Measurements from ENCODE around the gene GOLIM4. TPM values are rescaled to one million over a fixed set of nuclear protein-coding genes. Genes with fewer than 3 reads are reported as not detected.

Gene GOLIM4
- polyA plus RNA-seq, 1 donor from 2014 or later = 3.2 TPM

DNA sequence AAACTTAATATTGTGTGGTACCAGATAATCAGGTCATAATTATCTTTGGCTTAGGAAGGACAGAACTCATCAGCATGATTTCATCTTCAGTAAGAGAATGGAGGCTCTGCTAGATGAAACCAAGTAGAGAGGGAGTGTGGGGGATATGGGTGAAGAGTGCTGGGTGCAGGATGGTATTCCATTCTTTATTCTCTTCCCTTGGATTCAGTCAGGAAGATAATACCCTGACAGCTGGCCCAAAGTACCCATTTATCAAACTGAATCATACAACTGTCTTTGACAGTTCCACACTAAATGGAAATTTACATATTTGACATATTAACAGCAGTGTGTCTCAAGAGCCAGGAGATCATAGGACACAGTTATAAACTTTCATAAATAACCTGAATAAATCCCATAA, 44.7 kb downstream of the GOLIM4 start:
- TF ChIP-seq SMC3 (conservative IDR thresholded peaks at IDR 0.05; ENCODE audit: poor library complexity) (no peak), TAF1 (IDR thresholded peaks at IDR 0.05; ENCODE audit: low read depth) (no peak), EZH2 (IDR thresholded peaks at IDR 0.05; ENCODE audit: borderline replicate concordance, insufficient read depth, low read length, poor library complexity, severe bottlenecking) (no peak), MXI1 (conservative IDR thresholded peaks at IDR 0.05; ENCODE audit: poor library complexity, severe bottlenecking) (no peak), EP300 (conservative IDR thresholded peaks at IDR 0.05; ENCODE audit: poor library complexity, severe bottlenecking) (peak; percentile 29), POLR2AphosphoS5 (IDR thresholded peaks at IDR 0.05) (no peak), RAD21 (conservative IDR thresholded peaks at IDR 0.05) (no peak)
- TF ChIP-seq, protein P1, sequence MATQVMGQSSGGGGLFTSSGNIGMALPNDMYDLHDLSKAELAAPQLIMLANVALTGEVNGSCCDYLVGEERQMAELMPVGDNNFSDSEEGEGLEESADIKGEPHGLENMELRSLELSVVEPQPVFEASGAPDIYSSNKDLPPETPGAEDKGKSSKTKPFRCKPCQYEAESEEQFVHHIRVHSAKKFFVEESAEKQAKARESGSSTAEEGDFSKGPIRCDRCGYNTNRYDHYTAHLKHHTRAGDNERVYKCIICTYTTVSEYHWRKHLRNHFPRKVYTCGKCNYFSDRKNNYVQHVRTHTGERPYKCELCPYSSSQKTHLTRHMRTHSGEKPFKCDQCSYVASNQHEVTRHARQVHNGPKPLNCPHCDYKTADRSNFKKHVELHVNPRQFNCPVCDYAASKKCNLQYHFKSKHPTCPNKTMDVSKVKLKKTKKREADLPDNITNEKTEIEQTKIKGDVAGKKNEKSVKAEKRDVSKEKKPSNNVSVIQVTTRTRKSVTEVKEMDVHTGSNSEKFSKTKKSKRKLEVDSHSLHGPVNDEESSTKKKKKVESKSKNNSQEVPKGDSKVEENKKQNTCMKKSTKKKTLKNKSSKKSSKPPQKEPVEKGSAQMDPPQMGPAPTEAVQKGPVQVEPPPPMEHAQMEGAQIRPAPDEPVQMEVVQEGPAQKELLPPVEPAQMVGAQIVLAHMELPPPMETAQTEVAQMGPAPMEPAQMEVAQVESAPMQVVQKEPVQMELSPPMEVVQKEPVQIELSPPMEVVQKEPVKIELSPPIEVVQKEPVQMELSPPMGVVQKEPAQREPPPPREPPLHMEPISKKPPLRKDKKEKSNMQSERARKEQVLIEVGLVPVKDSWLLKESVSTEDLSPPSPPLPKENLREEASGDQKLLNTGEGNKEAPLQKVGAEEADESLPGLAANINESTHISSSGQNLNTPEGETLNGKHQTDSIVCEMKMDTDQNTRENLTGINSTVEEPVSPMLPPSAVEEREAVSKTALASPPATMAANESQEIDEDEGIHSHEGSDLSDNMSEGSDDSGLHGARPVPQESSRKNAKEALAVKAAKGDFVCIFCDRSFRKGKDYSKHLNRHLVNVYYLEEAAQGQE (IDR thresholded peaks at IDR 0.05; ENCODE audit: borderline replicate concordance) = peak; percentile 24
- TF ChIP-seq, protein P2, sequence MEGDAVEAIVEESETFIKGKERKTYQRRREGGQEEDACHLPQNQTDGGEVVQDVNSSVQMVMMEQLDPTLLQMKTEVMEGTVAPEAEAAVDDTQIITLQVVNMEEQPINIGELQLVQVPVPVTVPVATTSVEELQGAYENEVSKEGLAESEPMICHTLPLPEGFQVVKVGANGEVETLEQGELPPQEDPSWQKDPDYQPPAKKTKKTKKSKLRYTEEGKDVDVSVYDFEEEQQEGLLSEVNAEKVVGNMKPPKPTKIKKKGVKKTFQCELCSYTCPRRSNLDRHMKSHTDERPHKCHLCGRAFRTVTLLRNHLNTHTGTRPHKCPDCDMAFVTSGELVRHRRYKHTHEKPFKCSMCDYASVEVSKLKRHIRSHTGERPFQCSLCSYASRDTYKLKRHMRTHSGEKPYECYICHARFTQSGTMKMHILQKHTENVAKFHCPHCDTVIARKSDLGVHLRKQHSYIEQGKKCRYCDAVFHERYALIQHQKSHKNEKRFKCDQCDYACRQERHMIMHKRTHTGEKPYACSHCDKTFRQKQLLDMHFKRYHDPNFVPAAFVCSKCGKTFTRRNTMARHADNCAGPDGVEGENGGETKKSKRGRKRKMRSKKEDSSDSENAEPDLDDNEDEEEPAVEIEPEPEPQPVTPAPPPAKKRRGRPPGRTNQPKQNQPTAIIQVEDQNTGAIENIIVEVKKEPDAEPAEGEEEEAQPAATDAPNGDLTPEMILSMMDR (IDR thresholded peaks at IDR 0.05; ENCODE audit: poor library complexity, severe bottlenecking) = no peak
- no peaks in the 10 kb centered on the region for H3K27me3 ChIP-seq (ENCODE audit: insufficient read depth, low read depth, low read length)
- H3K4me3 ChIP-seq (ENCODE audit: low read length) = no peak overlapping the region
- H3K9me3 ChIP-seq (ENCODE audit: low read length) = no peaks in the 10 kb centered on the region
- H2AFZ ChIP-seq (ENCODE audit: low read depth, low read length) = no peak overlapping the region
- H3K79me2 ChIP-seq (replicated peaks; ENCODE audit: insufficient read depth, low read length) = no peaks in the 10 kb centered on the region
- no peak overlapping the region for H3K9ac ChIP-seq (ENCODE audit: low read length)
- H3K36me3 ChIP-seq (ENCODE audit: insufficient read depth, low read length) = no peaks in the 10 kb centered on the region
- no peaks in the 10 kb centered on the region for H3K9me2 ChIP-seq (ENCODE audit: insufficient read depth, low read length)
- H3K4me2 ChIP-seq (ENCODE audit: low read length) = no peak overlapping the region
- no peaks in the 10 kb centered on the region for H4K20me1 ChIP-seq (ENCODE audit: insufficient read depth)
- no peaks in the 10 kb centered on the region for H3F3A ChIP-seq (ENCODE audit: insufficient read depth, low read length, poor library complexity, severe bottlenecking)
- no peak overlapping the region for H3K27ac ChIP-seq (ENCODE audit: low read length)

DNA sequence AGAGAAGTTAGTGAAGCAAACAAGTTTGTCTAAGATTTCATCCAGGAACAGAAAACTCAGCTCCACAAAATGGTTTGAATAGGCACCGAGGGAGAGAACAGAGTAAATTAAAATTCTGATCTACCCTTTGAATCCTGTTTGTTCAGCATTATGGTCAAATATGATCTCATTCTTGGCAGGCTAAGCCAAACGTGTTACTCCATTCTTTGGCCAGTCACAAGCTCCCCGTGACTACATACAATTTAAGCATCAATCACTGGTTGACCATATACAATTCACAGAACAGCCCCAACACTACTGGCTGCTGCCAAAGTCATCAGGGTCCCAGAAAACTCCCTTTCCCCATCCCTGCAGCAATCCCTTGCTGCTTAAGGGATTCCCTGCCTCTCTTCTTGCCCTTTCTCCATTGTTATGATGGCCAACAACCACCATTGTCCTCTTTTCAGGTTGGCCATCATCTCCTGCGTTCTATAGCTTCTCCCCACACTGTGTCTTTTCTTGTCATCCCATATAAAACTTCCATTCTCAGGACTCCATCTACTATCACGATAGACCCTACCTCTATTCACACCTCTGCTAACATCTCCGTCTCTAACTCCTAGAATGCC, 46.3 kb downstream of the GOLIM4 start:
- no peak for TF ChIP-seq EP300 (conservative IDR thresholded peaks at IDR 0.05; ENCODE audit: poor library complexity, severe bottlenecking)
- no peak for TF ChIP-seq RAD21 (conservative IDR thresholded peaks at IDR 0.05)
- no peak for TF ChIP-seq POLR2AphosphoS5 (IDR thresholded peaks at IDR 0.05)
- TF ChIP-seq TAF1 (IDR thresholded peaks at IDR 0.05; ENCODE audit: low read depth) = no peak
- TF ChIP-seq, protein P1 (IDR thresholded peaks at IDR 0.05; ENCODE audit: borderline replicate concordance) = no peak
- no peak for TF ChIP-seq EZH2 (IDR thresholded peaks at IDR 0.05; ENCODE audit: borderline replicate concordance, insufficient read depth, low read length, poor library complexity, severe bottlenecking)
- TF ChIP-seq, protein P2 (IDR thresholded peaks at IDR 0.05; ENCODE audit: poor library complexity, severe bottlenecking) = no peak
- no peak for TF ChIP-seq SMC3 (conservative IDR thresholded peaks at IDR 0.05; ENCODE audit: poor library complexity)
- TF ChIP-seq MXI1 (conservative IDR thresholded peaks at IDR 0.05; ENCODE audit: poor library complexity, severe bottlenecking) = no peak
- no peaks in the 10 kb centered on the region for H4K20me1 ChIP-seq (ENCODE audit: insufficient read depth)
- no peak overlapping the region for H3K4me3 ChIP-seq (ENCODE audit: low read length)
- H2AFZ ChIP-seq (ENCODE audit: low read depth, low read length) = no peak overlapping the region
- no peaks in the 10 kb centered on the region for H3F3A ChIP-seq (ENCODE audit: insufficient read depth, low read length, poor library complexity, severe bottlenecking)
- H3K27me3 ChIP-seq (ENCODE audit: insufficient read depth, low read depth, low read length) = no peaks in the 10 kb centered on the region
- H3K79me2 ChIP-seq (replicated peaks; ENCODE audit: insufficient read depth, low read length) = no peaks in the 10 kb centered on the region
- H3K4me2 ChIP-seq (ENCODE audit: low read length) = no peak overlapping the region
- H3K9me3 ChIP-seq (ENCODE audit: low read length) = no peaks in the 10 kb centered on the region
- no peaks in the 10 kb centered on the region for H3K36me3 ChIP-seq (ENCODE audit: insufficient read depth, low read length)
- H3K9me2 ChIP-seq (ENCODE audit: insufficient read depth, low read length) = no peaks in the 10 kb centered on the region
- no peak overlapping the region for H3K9ac ChIP-seq (ENCODE audit: low read length)
- no peak overlapping the region for H3K27ac ChIP-seq (ENCODE audit: low read length)

Measured in neural cell (in vitro differentiated cells).